NCI-H1436 (cell line): ENCODE results near the gene CFC1B.
"Not testable (repeated sequence)": the region's sequence is repeated elsewhere in the genome, so short reads cannot be mapped to it uniquely, and the experiment has no call there.

ENCODE experiments used
- DNase-seq: peaks from one replicate; lab custom pipeline; 2025; lab: John Stamatoyannopoulos, UW

The CFC1B gene

DNA sequence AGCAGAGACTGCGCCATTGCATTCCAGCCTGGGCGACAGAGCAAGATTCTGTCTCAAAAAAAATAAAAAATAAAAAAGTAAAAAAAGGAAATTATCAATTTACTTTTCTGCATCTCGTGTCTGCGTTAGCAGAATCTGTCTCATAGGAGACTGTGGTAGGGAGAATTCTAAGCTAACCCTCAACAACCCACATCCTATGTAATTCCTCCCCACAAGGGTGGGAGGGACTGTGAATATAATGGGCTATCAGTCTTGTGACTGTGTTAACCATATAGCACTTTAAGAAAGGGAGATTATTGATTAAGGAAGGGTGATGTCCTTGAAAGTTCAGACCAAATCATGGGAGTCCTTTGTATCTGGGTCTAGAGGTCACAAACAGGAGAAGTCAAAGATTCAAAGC is 45.1 kb downstream of the CFC1B start:
- not testable (repeated sequence) for DNase-seq

- not testable (repeated sequence) for DNase-seq
Observed at GRCh38 chr2:130571929-130572328, 50.9 kb downstream of the CFC1B start.

- not testable (repeated sequence) for DNase-seq
Observed at GRCh38 chr2:130574230-130574629, 53.2 kb downstream of the CFC1B start.

DNA sequence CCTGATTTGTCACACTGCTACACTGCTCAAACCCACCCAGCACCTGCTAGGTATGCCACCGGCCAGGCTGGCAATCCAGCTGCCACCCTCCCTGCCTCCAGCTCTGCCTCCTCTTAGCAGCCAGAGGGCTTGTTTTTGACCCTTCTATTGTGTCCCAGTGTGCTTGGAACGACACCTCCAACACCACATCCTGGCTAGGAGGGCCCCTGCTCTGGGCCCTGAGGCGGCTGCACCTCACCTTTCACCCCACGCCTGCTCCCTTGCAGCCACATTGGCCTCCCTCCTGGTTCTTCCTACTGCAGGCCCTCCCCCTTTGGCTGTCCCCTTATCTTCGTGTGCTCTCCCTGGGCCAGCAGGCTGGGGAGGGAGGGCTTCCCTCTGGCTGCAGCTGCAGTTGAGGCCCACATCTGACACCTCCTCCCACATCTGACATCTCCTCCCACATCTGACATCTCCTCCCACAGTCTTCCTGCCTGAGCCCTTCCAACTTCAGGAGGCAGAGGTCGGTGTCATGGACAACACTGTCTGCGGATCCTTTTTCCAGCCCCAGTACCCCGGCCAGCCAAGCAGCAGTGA is 55.3 kb downstream of the CFC1B start:
- not testable (repeated sequence) for DNase-seq

DNA sequence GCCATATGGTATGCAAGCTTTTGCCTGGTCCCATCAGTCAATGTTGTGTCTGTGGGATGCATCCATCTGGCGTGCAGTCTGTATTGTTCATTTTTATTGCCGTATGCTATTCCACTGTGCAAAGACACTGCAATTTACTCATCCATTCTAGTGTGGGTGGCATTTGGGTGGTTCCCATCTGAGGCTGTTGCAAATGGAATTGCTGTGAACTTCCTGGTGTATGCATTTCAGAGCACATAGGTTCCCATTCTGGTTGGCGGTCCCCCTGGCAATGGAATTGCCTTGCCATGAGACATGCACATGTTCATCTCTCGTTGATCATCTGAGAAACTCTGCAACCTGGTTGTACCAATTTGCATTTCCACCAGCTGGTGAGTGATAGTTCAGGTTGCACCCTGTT is 56.5 kb downstream of the CFC1B start:
- DNase-seq, result not testable (repeated sequence)
